ENCODE measurements around the gene THAP12. TPM values are rescaled to one million over a fixed set of nuclear protein-coding genes. Genes with fewer than 3 reads are reported as not detected.

Gene THAP12
- polyA plus RNA-seq, 2 donors: 5.5 to 6.6 TPM

- Histone ChIP-seq H3K27me3 (ENCODE audit: control insufficient read depth in 1 of 2, insufficient read depth in 2 of 2, low read length in 2 of 2) (no peaks in the 10 kb centered on the region), H3K4me3 (ENCODE audit: low read depth in 1 of 2, low read length in 2 of 2) (no peak overlapping the region), H3K36me3 (ENCODE audit: control insufficient read depth in 2 of 2, insufficient read depth in 2 of 2, low read length in 1 of 2) (no peaks in the 10 kb centered on the region), H3K9me3 (ENCODE audit: control insufficient read depth in 2 of 2, insufficient read depth in 1 of 2, low read depth in 1 of 2, low read length in 1 of 2) (no peaks in the 10 kb centered on the region), H3K27ac (ENCODE audit: low read depth in 2 of 2, low read length in 1 of 2) (no peak overlapping the region), H3K4me1 (ENCODE audit: control insufficient read depth in 2 of 2, insufficient read depth in 2 of 2, low read length in 1 of 2) (no peaks in the 10 kb centered on the region)
- WGBS, 2 donors: 89 to 93% methylated on average over 4 of the region's 4 CpGs
Measured at GRCh38 chr11:76314741-76315090, 66.2 kb downstream of the THAP12 start.

DNA sequence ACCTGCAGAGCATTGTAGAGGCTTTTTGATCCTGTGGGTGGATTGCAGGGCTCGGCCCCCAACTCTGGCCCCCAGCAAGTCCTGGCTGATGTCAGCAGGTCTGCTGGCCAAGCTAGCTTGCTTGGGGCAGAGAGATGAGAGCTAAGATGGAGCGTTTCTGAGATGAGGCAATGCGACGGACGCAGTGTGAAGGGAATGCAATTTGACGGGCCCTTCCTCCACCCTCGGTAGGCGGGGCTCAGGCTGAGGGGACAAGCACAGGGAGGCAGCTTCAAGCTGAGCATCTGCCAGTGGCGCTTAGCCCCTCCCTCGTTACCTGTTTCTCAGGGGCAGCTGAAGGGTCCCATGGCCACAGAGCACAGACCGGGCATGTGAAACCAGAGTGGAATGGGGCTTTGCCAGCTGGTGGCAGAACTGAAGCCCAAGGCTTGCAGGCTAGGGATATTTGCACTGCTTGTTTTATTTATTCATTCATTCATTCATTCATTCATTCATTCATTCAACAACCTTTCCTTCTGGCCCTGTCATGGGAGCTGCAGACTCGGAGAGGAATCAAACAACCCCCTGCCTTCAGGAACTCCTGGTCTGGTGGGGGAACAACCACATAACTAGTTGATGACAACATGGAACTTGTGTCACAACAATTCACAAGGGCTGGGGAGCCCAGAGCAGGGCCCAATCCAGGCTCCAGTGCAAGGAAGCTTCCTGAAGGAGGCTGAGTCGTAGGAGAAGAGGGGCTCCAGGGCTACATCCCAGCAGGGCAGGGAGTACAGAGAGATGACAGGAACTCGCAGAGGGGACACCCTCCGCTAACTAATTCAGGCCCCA is 66.8 kb downstream of the THAP12 start:
- Histone ChIP-seq H3K4me1 (ENCODE audit: control insufficient read depth in 2 of 2, insufficient read depth in 2 of 2, low read length in 1 of 2) (no peaks in the 10 kb centered on the region), H3K9me3 (ENCODE audit: control insufficient read depth in 2 of 2, insufficient read depth in 1 of 2, low read depth in 1 of 2, low read length in 1 of 2) (no peaks in the 10 kb centered on the region), H3K36me3 (ENCODE audit: control insufficient read depth in 2 of 2, insufficient read depth in 2 of 2, low read length in 1 of 2) (no peaks in the 10 kb centered on the region), H3K27ac (ENCODE audit: low read depth in 2 of 2, low read length in 1 of 2) (no peak overlapping the region), H3K4me3 (ENCODE audit: low read depth in 1 of 2, low read length in 2 of 2) (no peak overlapping the region), H3K27me3 (ENCODE audit: control insufficient read depth in 1 of 2, insufficient read depth in 2 of 2, low read length in 2 of 2) (no peaks in the 10 kb centered on the region)
- 59 to 65% methylated on average over 15 of the region's 15 CpGs for WGBS, 2 donors

GRCh38 chr11:76313271-76313670 is 67.7 kb downstream of the THAP12 start:
- Histone ChIP-seq H3K27me3 (ENCODE audit: control insufficient read depth in 1 of 2, insufficient read depth in 2 of 2, low read length in 2 of 2) (no peaks in the 10 kb centered on the region), H3K36me3 (ENCODE audit: control insufficient read depth in 2 of 2, insufficient read depth in 2 of 2, low read length in 1 of 2) (no peaks in the 10 kb centered on the region), H3K4me1 (ENCODE audit: control insufficient read depth in 2 of 2, insufficient read depth in 2 of 2, low read length in 1 of 2) (no peaks in the 10 kb centered on the region), H3K4me3 (ENCODE audit: low read depth in 1 of 2, low read length in 2 of 2) (no peak overlapping the region), H3K27ac (ENCODE audit: low read depth in 2 of 2, low read length in 1 of 2) (no peak overlapping the region), H3K9me3 (ENCODE audit: control insufficient read depth in 2 of 2, insufficient read depth in 1 of 2, low read depth in 1 of 2, low read length in 1 of 2) (no peaks in the 10 kb centered on the region)
- 77 to 96% methylated on average over 3 of the region's 3 CpGs for WGBS, 2 donors

GRCh38 chr11:76310832-76311595 is 69.9 kb downstream of the THAP12 start:
- H3K4me1 ChIP-seq (ENCODE audit: control insufficient read depth in 2 of 2, insufficient read depth in 2 of 2, low read length in 1 of 2): no peaks in the 10 kb centered on the region
- H3K27ac ChIP-seq (ENCODE audit: low read depth in 2 of 2, low read length in 1 of 2): no peak overlapping the region
- 69% methylated on average over 13 of the region's 13 CpGs for WGBS, 2 donors

DNA sequence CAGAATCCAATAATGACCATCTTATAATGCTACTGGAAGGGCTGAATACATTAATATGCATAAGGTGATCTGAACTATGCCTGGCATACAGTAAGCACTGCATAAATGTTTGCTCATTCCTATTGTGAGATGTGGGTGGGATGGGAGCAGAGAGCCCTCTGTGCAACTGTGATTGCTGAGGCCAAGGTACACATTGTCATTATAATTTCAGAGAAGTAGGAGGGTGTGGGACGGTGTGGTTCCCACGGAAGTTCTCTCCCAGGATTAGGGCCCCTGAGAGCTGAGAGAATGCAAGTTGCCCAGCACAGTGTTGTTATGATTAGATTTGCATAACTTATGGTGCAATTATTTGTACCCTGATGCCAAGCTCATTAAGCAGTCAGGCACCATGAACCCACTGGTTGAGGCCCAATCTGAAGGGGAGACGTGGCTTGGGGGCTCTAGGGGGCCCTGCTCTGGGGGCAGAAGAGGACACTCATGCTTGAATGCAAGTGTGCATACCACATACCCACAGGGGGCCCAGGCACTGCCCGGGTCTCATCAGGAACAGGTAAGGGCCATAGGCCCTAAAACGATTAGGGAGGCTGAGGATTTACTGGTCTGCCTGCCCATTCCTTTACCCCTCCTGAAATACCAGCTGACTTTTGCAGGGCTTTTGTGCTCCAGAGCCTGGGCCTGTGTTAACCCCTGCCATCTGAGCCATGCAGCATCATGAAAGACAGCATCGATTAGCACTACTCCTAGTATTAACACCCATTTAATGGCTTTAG is 72.8 kb downstream of the THAP12 start:
- no peaks in the 10 kb centered on the region for H3K27me3 ChIP-seq (ENCODE audit: control insufficient read depth in 1 of 2, insufficient read depth in 2 of 2, low read length in 2 of 2)
- WGBS, 2 donors: 77 to 78% methylated on average over 6 of the region's 6 CpGs
- no peaks in the 10 kb centered on the region for H3K36me3 ChIP-seq (ENCODE audit: control insufficient read depth in 2 of 2, insufficient read depth in 2 of 2, low read length in 1 of 2)
- H3K27ac ChIP-seq (ENCODE audit: low read depth in 2 of 2, low read length in 1 of 2): no peak overlapping the region
- no peaks in the 10 kb centered on the region for H3K4me1 ChIP-seq (ENCODE audit: control insufficient read depth in 2 of 2, insufficient read depth in 2 of 2, low read length in 1 of 2)
- H3K9me3 ChIP-seq (ENCODE audit: control insufficient read depth in 2 of 2, insufficient read depth in 1 of 2, low read depth in 1 of 2, low read length in 1 of 2): no peaks in the 10 kb centered on the region
- no peak overlapping the region for H3K4me3 ChIP-seq (ENCODE audit: low read depth in 1 of 2, low read length in 2 of 2)

More at GRCh38 chr11:76310832-76311595, 69.9 kb downstream of the THAP12 start:
- Histone ChIP-seq H3K36me3 (ENCODE audit: control insufficient read depth in 2 of 2, insufficient read depth in 2 of 2, low read length in 1 of 2) (no peaks in the 10 kb centered on the region), H3K27me3 (ENCODE audit: control insufficient read depth in 1 of 2, insufficient read depth in 2 of 2, low read length in 2 of 2) (no peaks in the 10 kb centered on the region), H3K4me3 (ENCODE audit: low read depth in 1 of 2, low read length in 2 of 2) (no peak overlapping the region), H3K9me3 (ENCODE audit: control insufficient read depth in 2 of 2, insufficient read depth in 1 of 2, low read depth in 1 of 2, low read length in 1 of 2) (no peaks in the 10 kb centered on the region)

DNA sequence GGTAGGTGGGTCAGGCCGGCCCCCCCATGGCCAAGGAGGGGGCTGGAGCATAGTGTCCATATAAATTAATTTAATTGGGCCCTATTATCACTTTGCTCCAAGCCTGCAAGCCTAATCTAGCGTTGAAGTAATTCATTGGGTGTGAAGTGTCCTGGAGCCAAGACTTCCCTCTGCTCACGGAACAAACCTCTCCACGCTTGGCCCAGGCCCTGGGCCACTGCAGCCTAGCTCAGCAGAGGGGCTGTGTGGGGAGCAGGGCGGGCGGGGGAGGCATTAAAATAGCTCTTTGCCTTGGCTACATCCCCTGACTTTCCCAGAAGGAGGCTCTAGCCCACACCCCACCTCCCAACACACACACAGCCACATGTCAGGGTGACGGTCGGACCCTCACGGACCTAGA is 73.5 kb downstream of the THAP12 start:
- H3K27me3 ChIP-seq (ENCODE audit: control insufficient read depth in 1 of 2, insufficient read depth in 2 of 2, low read length in 2 of 2): no peaks in the 10 kb centered on the region
- no peak overlapping the region for H3K27ac ChIP-seq (ENCODE audit: low read depth in 2 of 2, low read length in 1 of 2)
- WGBS, 2 donors: 84 to 89% methylated on average over 9 of the region's 9 CpGs
- no peaks in the 10 kb centered on the region for H3K4me1 ChIP-seq (ENCODE audit: control insufficient read depth in 2 of 2, insufficient read depth in 2 of 2, low read length in 1 of 2)
- no peaks in the 10 kb centered on the region for H3K36me3 ChIP-seq (ENCODE audit: control insufficient read depth in 2 of 2, insufficient read depth in 2 of 2, low read length in 1 of 2)
- H3K4me3 ChIP-seq (ENCODE audit: low read depth in 1 of 2, low read length in 2 of 2): no peak overlapping the region
- no peaks in the 10 kb centered on the region for H3K9me3 ChIP-seq (ENCODE audit: control insufficient read depth in 2 of 2, insufficient read depth in 1 of 2, low read depth in 1 of 2, low read length in 1 of 2)

DNA sequence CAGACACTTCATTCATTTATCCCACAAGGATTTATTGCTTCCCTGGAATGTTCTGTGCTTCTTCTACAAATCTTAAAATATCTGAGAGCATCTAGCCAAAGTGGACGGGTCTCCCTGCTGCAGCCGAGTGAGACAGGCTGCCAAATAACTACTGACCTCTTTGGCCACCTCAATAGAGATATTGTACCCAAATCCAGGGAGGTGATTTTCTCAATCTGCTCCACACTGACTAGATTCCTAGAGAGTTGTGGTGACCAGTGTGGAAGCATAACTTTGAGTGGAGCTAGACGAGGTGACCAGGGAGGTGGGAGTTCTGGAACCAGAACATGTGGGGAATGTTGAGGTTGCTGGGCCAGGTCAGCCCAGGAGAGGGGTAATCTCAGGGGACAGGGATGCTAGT is 77.5 kb downstream of the THAP12 start:
- Histone ChIP-seq H3K27ac (ENCODE audit: low read depth in 2 of 2, low read length in 1 of 2) (no peak overlapping the region), H3K4me3 (ENCODE audit: low read depth in 1 of 2, low read length in 2 of 2) (no peak overlapping the region), H3K27me3 (ENCODE audit: control insufficient read depth in 1 of 2, insufficient read depth in 2 of 2, low read length in 2 of 2) (no peaks in the 10 kb centered on the region), H3K9me3 (ENCODE audit: control insufficient read depth in 2 of 2, insufficient read depth in 1 of 2, low read depth in 1 of 2, low read length in 1 of 2) (no peaks in the 10 kb centered on the region), H3K4me1 (ENCODE audit: control insufficient read depth in 2 of 2, insufficient read depth in 2 of 2, low read length in 1 of 2) (no peaks in the 10 kb centered on the region), H3K36me3 (ENCODE audit: control insufficient read depth in 2 of 2, insufficient read depth in 2 of 2, low read length in 1 of 2) (no peaks in the 10 kb centered on the region)
- WGBS, 2 donors: 59 to 63% methylated on average over 3 of the region's 3 CpGs

DNA sequence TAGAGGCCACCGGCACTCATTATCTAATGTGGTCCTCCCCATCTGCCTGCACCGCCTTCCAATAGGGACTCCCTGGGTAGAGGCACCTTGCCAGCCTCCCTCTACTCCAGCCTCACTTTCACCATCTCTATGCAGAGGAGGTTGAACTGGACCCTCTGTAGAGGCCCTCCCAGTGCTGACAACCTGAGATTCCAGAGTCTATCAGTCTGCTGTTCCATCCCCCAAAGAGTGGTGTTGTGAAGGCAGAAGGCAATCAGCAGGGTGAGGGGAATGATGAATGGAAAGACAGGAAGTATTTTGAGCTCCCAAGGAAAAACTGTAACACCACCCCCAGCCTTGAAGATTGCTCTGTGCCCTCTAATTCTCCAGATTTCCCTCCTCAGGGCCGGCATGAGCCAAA is 77.9 kb downstream of the THAP12 start:
- no peak overlapping the region for H3K27ac ChIP-seq (ENCODE audit: low read depth in 2 of 2, low read length in 1 of 2)
- no peaks in the 10 kb centered on the region for H3K27me3 ChIP-seq (ENCODE audit: control insufficient read depth in 1 of 2, insufficient read depth in 2 of 2, low read length in 2 of 2)
- no peaks in the 10 kb centered on the region for H3K36me3 ChIP-seq (ENCODE audit: control insufficient read depth in 2 of 2, insufficient read depth in 2 of 2, low read length in 1 of 2)
- H3K9me3 ChIP-seq (ENCODE audit: control insufficient read depth in 2 of 2, insufficient read depth in 1 of 2, low read depth in 1 of 2, low read length in 1 of 2): no peaks in the 10 kb centered on the region
- H3K4me1 ChIP-seq (ENCODE audit: control insufficient read depth in 2 of 2, insufficient read depth in 2 of 2, low read length in 1 of 2): no peaks in the 10 kb centered on the region
- WGBS, 2 donors: 82 to 86% methylated on average over 3 of the region's 3 CpGs
- no peak overlapping the region for H3K4me3 ChIP-seq (ENCODE audit: low read depth in 1 of 2, low read length in 2 of 2)
